ENCODE measurements around the gene PIH1D1.
A peak's percentile ranks its signal among the peaks of the same experiment; 100 is the strongest.
"Not testable (repeated sequence)": the region's sequence is repeated elsewhere in the genome, so short reads cannot be mapped to it uniquely, and the experiment has no call there.

PIH1D1 gene

DNA sequence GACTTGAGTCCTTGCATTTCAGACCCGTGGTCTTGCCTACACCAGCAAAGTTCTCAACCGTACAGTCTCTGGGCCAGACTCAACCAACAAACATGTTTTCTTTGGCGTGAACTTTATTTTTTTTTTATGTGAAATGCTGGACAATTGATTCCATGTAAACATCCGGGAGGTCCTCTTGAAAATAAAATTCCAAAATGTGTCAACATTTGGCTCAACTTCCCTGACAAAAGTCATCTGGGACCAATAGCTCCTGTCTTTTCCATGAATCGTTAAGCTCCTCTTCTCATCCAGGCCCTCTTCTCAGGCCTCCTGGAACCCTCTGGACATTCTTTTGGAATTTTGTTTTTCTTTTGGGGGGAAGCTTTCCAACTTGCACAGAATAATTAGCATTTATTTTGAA is 4.2 kb upstream of the PIH1D1 start:
- peak; percentile 83 for DNase-seq (ENCODE audit: low read depth)

DNA sequence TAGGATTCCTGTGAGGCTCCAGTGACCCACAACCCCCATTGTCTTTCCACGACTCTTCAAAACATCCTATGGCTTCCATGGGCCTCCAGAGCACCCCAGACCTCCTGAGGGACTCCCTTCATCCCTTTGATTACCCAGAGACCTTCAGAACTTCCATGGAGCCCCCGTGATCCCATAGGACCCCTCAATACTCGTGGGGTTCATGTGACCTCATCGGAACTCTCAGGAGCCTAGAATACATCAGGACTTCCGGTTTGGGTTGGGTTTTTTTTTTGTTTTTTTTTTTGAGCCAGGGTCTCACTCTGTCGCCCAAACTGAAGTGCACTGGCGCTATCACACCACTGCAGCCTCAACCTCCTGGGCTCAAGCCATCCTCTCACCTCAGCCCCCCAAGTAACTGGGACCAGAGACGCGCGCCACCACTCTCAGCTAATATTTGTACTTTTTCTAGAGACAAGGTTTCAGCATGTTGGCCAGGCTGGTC is 2.2 kb upstream of the PIH1D1 start:
- DNase-seq (ENCODE audit: low read depth) = no peak

DNA sequence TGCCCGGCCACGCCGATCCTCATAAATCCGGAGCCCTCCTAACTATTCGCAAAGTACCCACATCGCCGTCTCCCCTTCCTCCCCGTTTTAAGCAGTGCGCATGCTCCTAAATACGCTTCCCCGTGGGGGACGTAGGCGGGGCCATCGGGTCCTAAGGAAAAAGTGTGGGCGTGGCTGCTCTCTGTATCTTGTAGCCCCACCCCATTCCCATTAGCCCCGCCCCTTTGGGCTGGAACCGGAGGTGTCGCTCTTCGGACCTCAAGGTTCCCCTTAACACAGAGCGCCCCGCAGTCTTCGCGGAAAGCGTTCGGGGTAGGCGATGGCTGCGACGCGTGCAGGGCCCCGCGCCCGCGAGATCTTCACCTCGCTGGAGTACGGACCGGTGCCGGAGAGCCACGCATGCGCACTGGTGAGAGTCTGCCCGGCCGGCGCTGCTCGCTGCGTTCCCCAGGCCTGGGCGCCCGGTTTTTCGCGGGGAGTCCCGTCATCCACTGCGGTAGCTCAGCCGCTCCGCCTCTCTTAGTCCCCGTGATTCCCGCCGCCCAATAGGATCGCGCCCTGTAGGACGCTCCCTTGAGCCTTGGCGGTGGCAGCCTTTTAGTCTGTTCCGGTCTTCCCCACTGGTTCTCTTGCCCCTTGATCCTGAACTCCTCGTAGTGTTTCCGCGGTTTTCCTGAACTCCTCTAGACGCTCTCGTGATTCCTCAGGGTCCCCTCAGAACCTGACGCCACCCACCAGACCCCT is 1.6 kb upstream of the PIH1D1 start, which contains the start of gene ALDH16A1:
Gene ALDH16A1 (plus strand): TSS at position 213 of the 744 bp plus-strand sequence. CDS start 107 bp downstream, at position 320.
- DNase-seq (ENCODE audit: low read depth) = peak; percentile 82

DNA sequence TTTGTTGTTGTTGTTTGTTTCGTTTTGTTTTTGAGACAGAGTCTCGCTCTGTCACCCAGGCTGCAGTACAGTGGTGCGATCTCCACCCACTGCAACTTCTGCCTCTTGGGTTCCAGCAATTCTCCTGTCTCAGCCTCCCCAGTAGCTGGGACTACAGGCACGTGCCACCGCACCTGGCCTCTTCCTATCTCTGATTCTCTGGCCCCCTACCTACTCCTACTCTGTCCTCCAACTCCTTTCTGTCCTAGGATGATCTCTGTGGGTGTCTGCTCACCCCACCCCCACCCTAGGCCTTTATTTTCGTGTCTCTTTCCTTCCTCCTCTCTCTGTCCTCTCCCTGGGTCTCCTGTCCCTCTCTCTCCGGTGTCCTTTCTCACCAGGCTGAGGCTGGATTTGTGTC is 1.2 kb downstream of the PIH1D1 start:
- DNase-seq (ENCODE audit: low read depth) = no peak

DNA sequence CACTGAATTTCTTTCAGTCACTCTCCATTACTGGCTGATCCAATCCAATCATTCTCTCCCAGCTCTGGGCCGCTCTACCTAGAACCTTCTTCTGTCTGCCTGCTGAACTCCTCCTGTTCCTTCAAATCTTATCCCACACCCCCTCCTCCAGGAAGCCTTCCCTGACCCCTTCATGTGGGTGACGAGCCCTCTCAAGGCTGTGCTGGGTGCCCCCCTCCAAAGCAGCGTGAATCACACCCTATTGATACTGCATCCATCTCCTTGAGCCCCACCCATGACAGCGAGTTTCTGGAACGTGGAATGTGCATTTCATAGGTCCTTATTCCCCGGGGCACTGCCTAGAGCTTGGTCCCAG is 3.2 kb downstream of the PIH1D1 start:
- no peak for DNase-seq (ENCODE audit: low read depth)

DNA sequence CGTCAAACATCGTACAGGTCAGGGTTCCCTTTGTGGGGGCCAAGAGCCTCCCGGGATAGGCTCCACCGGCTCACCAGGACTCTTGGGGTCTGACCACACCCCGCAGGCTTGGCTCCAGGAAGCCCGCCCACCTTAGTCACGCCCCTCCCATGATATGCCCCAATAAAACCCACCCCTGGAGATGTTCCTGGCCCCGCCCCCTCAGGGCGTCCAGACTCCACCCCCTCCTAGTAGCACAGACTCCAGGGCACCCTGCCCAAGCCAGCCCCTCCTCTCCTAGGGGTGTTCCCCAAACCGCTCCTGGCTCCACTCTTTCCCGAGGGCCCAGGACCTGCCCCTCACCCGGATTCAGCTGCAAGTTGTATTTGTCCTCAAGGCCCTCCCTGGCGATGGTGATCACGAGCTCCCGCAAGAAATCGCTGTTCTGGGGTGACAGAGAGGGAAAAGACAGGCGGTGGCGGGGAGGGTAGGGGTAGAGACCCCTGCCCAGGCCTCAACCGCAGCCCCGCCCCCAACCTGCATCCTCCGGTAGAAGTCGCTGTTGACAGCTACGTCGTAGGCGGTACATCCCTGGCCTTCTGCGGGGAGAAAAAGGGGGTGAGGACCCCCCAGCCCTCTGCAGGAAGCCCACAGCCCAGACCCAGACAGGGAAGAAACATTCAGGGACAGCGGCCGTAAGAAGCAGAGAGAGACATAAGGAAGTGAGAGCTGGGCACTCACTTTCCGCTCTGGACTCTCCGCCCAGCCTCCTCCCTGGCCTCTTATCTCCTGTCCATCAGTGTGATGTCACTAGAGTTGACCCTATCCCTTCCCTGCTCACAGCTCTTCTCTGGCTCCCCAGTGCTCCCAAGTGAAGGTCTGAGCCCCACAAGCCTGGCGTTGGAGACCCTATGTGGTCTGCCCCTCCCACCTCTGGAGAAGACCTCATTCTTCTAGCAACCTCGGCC is 3.9 kb downstream of the PIH1D1 start:
- no peak for DNase-seq (ENCODE audit: low read depth)

DNA sequence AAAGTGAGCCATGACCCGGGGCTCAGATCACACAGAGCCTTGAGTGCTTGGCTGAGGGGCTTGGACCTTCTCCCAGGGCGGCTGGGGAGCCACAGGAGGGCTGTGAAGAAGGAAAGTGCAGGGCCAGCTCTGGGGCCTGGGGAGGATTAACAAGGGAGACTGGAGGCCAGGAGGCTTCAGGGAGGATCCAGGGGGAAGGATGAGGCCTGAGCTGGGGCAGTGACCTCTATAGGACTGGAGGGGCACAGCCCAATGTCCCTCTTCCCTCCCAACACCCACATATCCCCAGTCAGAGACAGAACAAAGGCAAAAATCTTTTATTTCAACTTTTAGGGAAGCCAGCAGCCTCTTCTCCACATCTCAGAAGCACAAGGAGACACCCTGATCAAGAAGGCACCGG is 5.6 kb downstream of the PIH1D1 start:
- DNase-seq (ENCODE audit: low read depth) = no peak

DNA sequence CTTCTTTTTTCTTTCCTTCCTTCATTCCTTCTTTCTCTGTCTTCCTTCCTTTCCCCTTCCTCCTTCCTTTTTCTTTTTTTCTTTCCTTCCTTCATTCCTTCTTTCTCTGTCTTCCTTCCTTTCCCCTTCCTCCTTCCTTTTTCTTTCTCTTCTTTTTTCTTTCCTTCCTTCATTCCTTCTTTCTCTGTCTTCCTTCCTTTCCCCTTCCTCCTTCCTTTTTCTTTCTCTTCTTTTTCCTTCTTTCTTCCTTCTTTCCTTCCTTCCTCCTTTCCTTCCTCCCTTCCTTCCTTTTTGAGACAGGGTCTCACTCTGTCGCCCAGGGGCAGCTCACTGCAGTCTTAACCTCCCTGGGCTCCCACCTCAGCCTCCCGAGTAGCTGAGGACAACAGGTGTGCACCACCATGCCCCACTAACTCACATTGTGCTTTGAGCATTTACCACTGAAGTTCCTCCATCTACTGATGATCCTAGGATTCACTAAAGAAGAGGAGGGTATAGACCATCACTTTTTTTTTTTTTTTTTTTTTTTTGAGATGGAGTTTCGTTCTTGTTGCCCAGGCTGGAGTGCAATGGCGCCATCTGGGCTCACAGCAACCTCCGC is 7.4 kb downstream of the PIH1D1 start:
- not testable (repeated sequence) for DNase-seq (ENCODE audit: low read depth)

DNA sequence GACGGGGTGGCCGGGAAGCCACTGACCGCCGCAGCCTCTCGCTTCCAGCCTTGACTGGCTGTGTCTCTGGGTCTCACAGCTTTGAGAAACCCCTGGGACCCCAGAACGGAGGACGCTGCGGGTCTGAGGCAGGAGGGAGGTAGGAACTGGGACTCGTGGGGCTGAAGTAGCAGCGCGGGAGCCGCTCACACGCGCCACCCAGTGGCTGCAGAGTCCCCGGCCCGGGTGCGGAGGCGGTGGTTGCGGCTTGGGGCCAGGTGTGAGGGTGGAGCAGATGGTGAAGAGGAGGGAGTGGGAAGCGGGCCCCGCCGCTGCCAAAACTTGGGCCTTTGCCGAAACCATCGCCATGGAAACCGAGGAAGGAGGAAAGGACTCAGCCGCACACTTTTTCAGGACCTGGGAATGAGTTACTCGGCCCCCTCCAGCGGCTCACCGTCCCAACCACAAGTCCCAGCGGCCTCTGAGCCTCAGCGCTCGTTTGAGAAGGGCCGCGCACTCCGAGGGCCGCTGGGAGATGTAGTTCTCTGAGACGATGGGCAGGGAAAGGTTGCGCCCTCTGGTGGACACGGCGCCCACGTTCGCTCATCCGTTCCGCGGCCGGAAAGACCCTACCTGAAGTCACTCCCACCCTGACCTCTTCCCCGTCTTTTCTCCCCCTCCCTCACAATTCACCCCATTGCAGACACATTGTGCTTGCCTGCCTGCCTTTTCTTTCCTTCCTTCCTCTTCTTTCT is 8.1 kb downstream of the PIH1D1 start:
- peak; percentile 67 for DNase-seq (ENCODE audit: low read depth)

DNA sequence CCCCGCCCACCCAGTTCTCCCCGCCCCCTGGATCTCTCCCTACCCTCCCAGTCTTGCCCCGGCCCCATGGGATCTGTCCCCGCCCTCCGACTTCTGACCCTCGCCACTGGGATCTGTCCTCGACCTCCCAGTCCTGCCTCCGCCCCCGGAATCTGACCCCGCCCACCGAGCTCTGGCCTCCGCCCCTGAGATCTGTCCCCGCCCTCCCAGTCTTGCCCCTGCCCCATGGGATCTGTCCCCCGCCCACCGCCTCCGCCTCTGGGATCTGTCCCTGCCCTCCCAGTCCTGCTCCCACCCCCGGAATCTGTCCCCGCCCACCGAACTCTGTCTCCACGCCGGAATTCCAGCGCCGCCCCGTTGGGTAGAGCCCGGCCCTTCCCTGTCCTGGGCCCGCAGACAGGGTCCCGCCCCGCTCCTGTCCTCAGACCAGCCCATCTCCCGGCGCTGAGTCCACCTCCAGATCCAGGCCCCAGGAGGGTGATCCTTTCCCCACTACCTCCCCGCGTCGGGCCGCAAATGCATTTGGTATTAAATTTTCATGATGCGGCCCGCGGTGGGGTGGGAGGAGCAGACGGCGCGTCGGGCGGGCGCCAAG is 8.7 kb downstream of the PIH1D1 start:
- DNase-seq (ENCODE audit: low read depth) = peak; percentile 47

DNA sequence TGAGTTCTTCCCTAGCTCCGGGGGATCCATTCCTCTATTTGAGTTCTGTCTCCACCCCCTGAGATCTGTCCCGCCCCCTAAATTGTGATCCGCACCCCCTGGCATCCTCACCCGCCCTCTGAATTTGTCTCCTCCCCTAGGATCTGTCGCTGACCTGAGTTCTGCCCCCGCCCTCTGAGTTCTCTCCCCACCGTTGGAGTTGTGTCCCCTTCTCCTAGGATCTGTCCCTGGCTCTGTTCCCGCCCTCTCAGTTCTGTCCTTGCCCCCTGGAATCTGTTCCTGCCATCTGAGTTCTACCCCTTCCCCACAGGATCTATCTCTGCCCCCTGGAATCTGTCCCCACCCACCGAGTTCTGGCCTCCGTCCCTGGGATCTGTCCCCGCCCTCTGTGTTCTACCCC is 9.3 kb downstream of the PIH1D1 start:
- DNase-seq (ENCODE audit: low read depth) = no peak

DNA sequence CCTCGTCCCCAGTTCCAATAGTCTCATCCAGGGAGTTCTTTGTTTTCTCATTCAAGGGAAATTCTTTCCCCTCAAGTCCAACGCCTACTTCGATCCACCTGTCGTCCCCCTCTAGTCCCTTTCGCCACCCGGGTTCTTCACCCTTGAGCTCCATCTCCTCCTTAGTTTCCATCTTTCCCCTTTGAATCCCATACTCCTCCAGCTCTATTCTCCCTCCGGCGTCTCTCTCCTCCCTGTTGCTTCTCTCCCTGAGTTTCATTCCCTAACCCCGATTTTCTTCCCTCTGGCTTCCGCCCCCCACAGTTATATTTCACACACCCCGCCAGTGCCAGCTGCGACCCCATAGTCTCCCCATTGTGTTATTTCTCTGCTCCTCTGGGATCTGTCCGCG is 9.7 kb downstream of the PIH1D1 start:
- no peak for DNase-seq (ENCODE audit: low read depth)

DNA sequence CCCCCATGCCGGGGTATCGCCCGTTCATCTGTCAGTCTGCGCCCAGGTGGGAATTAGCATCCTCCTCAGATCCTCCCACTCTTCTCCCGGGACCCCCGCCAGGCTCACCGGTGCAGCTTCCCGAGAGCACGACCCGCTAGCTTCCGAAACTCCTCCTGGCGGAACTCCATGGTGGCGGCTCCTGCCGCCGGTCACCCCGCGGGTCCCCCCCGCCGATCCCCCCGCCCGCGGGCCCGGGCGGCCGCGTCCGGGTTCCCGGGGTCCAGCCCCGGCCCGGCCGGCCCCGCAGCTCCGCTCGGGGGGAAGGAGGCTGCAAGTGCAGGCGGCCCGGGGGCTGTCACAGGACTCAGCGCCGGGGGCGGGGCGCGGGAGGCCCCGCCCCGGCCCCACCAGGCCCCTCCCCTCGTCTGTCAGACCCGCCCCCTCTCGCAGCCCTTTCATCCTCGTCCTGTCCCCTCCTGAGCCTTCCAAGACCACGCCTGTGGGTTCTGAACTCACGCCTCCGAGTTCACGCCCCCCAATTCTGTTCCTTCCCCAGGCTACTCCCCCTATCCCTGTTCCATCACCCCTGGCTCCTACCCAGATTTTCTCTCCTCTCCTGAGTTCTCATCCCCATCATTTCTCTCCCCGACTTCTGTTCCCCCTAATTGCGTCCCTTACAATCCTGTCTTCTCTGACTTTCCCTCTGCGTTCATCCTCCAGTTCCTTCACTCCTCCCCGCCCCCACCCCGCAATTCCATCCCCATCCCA is 10.2 kb downstream of the PIH1D1 start, which contains the start of gene SLC17A7:
Gene SLC17A7 (minus strand): TSS at position 318 of the 750 bp plus-strand sequence. CDS start 148 bp downstream, at position 170.
- no peak for DNase-seq (ENCODE audit: low read depth)

DNA sequence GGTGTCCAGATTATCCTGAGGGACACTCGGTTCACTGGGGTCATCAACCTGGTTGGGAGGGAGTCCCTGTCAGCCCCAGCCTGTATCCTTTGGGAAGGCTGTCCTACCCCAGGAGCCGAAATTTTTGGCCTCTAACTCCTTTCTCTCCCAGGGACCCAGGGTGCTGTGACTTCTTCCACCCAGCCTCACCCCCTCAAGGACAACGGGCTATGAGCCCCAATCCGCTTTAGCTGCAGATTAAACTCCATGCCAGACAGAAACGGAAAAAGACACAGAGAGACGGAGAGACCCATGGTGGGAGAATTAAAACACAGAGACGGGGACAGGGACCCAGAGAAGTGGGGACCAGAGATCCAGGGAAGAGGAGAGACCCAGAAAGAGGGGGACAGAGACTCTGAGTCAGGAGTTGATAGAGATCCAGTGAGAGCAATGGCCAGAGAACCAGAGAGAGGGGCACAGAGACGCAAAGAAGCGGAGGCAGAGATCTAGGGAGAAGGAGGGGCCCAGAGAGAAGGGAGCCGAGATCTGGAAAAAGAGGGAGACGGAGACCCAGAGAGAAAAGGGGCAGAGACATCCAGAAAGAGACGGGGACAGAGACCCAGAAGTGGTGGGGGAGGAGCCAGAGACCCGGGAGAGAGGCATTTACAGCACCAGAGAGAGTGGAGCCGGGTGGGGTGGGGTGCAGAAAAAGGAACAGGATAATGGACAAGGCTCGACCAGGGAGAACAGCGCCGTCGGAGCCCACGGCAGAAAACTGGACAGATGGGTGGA is 11.0 kb downstream of the PIH1D1 start:
- no peak for DNase-seq (ENCODE audit: low read depth)

DNA sequence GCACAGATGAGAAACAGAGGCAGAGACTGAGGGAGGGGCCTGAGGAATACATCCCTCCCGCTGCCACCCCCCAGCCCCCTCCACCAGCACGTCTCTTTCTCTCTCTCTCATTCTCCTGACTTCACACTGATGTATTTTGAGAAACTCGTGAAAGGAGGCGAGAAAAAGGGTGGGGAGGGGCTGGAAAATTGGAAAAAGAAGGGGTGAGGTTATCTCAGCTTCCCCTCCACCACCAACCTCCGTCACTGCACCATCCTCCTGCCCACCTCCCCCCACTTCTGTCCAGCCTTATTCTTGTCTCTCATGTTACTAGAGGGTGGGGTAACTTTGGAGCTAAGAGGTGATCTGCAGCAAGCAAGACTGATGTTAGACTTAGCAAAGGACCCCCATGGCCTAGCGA is 11.8 kb downstream of the PIH1D1 start:
- DNase-seq (ENCODE audit: low read depth) = no peak

DNA sequence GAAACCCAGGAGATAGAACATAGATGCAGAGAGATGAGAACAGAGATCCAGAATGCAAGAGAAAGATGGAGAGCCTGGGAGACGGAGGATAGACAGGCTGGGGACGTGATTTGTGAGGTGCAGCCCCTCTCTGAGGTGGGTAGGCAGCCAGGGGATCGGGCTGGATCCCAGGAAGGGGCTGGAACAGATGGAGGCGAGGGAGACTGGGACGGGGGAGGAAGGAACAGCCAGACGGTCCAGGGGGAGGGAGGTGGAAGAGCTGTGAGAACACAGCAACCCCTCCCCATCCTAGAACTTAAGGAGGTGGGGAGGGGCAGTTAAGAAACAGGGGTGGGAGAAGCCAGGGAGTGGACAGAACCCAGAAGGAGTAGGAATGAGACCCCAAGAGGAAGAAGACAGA is 13.4 kb downstream of the PIH1D1 start:
- DNase-seq (ENCODE audit: low read depth) = no peak

DNA sequence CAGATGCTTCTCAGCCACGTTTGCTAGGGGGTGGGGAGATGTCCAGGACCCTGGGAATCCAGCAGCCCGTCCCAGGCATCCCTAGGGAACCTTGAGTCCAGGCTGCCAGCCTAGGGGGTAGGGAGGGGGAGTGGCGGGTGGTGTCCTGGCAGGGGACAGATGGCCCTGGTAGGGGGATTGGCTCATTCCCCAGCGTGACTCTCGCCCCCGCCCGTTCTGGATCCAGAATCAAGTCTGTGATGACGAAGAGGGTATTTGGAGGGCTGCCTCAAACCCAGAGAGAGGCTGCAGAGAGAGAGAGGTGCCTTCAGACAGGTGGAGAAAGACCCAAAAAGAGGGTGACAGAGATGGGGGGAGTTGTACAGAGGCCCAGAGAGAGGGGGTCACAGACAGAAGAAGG is 14.4 kb downstream of the PIH1D1 start:
- no peak for DNase-seq (ENCODE audit: low read depth)

DNA sequence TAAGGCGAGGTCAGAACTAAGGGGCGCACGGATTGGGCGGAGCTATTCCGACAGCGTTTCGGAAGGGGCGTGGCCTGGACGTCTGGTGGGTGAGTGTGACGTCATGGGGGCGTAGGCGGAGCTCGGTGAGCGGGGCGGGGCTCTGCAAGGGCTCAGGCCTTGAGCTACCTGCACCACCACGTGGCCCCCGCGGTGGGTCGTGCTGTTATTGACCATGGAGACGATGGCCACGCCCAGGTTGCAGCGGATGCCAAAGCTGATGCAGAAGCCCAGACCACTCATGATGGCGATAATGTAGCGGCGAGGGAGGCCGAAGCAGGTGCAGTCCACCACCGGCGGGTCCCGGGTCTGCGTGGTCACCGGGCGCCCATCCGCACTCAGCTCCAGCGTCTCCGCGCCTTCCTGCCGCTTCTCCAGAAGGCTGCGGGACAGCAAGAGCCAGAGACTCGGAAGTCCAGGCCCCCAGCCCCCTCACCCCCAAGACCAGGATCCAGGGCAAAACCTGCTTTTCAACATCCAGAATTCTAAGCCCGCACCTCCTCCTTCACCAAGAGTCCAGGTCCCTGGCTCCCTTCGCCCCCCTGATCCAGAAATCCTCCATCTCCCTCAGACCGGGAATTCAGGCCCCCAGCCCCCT is 15.1 kb downstream of the PIH1D1 start:
- DNase-seq (ENCODE audit: low read depth) = no peak

DNA sequence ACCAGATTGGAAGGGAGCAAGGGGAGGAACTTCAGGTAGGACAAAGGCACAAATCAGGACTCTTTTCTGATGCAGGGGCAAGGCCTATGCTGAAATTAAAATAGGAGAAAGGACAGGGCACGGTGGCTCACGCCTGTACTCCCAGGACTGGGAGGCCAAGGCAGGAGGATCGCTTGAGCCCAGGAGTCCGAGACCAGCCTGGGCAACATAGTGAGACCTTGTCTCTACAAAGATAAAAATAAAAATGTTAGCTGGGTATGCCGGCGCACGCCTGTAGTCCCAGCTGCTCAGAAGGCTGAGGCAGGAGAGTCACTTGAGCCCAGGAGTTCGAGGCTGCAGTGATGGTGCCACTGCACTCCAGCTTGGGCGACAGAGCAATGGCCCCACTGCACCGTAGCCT is 15.9 kb downstream of the PIH1D1 start:
- DNase-seq (ENCODE audit: low read depth) = no peak
